Superior temporal gyrus (tissue), 1 donor: ENCODE results near the gene LPXN.
A peak's percentile ranks its signal among the peaks of the same experiment; 100 is the strongest.
"Not testable (repeated sequence)": the region's sequence is repeated elsewhere in the genome, so short reads cannot be mapped to it uniquely, and the experiment has no call there.

ENCODE experiments used
- DNase-seq: peaks from one replicate; pipeline ENCODE4 v3.0.0-alpha.2; 2016; ENCODE audit errors: extremely low spot score

LPXN gene

DNA sequence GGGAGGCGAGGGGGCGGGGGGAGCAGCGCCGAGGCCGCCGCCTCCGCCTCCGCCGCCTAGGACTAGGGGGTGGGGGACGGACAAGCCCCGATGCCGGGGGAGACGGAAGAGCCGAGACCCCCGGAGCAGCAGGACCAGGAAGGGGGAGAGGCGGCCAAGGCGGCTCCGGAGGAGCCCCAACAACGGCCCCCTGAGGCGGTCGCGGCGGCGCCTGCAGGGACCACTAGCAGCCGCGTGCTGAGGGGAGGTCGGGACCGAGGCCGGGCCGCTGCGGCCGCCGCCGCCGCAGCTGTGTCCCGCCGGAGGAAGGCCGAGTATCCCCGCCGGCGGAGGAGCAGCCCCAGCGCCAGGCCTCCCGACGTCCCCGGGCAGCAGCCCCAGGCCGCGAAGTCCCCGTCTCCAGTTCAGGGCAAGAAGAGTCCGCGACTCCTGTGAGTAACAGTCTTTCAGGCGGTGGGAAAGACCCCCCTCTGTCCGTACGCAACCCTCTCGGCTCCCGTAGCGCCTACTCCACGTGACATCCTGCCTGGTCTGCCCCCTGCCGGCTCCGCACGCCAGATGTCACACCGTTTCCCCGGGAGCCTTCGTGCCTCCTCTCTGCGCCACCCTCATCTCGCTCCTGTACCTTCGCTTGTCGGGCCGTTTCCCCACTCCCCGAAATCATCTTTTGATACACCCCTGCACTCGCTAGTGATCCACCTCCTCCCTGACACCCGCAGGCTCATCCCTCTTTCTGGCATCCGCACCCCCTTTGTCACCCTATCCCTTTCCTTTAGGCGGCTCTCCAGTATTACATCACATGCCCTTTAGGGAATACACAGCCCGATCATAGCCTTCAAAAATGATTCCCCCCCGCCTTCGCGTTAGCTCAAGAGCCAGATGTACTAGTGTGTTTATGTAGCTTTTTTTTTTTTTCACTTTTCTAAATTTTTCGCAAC, 3.8 kb upstream of the LPXN start:
- DNase-seq, result peak; percentile 96

DNA sequence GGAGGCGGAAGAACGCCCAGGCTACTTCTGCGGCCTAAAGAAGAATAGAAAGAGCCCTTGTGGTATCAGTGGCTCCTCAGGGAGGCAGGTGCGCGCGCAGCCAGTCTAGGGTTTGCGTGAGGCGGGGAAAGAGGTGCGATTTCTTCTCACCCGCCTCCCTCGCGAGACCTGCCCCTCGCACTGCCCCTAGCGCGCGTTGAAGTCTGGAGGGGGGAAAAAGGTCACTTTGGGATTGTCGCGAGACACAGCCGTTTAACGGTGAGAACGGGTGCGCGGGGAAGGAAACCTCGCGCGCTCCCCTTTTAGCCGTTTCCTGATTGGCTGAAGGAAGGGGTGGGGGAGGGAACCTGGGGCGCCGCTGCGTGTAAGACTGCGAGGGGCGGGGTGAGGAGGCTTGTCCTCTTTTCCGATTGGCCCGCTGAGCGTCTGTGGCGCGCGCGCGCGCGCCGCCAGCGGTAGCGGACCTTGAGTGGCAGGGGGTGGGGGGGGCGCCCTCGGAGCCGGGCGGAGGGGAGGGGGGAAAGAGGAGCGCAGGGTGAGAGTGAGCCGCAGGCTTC, 3.1 kb upstream of the LPXN start, which contains the start of gene ZFP91:
Gene ZFP91 (plus strand): TSS at position 429 of the 557 bp plus-strand sequence. CDS start 219 bp downstream, outside the sequence.
- peak; percentile 93 for DNase-seq

DNA sequence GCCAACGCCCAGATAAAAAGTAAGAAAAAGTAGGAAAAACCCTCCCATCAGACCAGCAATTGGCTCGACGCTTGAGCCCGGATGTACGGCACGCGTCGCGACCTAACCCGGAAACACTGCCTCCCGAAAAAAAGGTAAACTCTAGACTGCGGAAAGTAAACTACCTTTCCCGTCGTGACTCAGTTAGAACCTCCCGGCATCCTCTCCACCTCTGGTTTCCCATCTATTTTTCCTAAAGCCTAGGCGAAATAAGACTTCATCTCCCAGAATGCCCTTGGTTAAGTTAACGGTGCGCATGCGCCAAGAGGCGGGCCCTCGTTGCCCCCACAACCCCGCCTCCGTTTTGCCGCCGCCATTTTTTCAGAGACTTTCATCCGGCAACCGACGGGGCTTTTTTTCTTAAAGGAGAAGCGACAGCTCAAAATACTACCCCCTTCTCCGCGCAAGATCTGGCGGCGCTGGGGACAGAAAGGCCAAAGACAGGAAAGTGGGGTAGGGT, 2.5 kb upstream of the LPXN start:
- DNase-seq, result peak; percentile 99

DNA sequence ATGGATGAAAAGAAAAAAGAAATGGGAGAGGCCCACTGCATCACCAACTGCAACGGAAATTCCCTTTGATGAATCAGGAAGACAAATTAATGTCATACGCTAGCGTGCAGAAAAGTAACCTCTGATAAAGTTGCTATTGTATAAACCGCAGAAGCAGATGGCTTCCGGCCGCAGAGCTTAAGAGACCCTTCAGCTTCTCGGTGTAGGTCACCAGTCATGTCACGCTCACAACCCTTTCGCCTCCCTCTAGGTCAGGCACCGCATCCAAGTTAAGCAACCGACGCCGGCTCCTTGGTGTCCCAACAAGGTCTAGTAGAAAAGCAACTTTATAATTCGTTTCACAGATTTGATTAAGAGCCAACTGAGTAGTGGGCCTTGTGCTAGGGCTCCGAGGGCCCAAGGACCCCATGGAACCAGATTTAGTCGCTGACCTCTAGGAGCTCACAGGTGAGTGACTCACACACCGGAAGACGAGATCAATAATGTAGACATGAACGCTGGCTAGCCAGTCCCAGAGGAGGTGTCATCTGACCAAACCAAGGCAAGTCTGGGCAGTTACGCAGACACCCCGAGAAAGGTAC, 2.0 kb upstream of the LPXN start:
- DNase-seq, result no peak

DNA sequence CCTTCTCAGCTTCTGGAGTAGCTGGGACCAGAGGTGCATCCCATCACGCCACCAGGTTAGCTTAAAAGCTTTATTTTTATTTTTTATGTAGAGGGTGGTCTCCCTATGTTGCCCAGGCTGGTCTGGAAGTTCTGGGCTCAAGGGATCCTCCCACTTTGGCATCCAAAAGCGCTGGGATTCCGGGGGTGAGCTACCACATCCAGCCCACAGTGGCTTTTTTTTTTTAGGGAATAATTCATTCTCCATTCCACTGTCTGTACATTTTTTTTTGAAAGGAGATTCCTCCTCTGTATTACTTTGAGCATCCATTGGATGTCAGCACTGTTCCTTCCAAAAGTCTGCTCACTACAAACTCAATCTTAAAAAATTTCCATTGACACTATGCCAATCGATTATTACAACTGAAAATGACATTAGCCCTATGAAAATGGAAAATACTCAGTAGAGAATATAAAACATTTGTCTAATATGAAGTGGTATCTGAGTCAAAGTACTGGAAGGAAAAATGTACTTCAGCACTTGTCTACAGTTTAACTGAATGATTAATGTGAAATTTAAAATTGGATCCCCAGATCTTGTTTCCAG, 1.3 kb upstream of the LPXN start:
- peak; percentile 81 for DNase-seq

DNA sequence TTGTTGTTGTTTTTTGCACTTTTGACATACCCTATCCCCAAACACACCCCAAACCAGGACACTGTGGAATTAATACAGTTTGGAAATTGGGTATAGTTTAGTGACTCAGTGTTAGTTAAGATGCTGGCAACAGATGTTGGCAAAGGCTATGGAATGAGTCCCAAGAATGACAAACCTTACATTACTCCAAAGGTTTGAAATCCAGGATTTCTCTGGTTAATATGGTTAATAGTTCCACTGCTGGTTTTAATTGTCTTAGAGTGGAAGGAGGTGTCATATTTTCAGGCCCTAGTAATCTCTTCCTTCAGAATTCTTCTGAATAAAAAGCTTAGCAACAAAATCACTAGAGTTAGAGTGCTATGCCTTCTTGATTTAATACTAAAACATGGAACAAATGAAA, 775 bp downstream of the LPXN start:
- peak; percentile 34 for DNase-seq

DNA sequence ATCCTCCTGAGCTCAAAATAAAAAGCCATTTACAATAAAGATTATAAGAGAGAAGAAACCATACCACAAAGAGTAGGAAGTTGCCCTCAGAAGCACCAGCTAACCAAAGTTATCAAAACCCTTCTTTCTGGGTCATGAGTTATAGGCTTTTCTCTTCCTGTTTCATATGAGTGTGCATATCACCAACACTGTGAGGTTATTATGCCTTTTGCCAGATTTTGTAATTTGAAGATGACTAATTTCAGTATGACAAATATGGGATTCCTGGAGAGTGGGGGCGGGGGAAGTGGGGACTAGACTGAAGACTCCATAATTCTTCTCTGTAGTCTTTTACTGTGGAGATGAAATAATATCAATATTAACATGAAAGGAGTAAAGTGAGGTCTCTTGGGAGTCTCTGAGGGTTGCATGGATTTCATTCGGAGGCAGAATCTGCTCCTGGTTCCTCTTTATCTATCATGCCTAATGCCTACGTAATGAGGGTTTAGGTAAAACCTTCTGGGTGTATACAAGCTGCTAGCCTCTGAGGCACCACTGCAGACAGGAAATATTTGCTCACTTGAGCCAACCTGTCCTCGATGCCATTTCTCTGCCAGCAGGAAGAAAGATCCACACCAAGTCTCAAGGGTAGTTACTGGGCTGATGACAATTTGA, 2.1 kb downstream of the LPXN start:
- no peak for DNase-seq

DNA sequence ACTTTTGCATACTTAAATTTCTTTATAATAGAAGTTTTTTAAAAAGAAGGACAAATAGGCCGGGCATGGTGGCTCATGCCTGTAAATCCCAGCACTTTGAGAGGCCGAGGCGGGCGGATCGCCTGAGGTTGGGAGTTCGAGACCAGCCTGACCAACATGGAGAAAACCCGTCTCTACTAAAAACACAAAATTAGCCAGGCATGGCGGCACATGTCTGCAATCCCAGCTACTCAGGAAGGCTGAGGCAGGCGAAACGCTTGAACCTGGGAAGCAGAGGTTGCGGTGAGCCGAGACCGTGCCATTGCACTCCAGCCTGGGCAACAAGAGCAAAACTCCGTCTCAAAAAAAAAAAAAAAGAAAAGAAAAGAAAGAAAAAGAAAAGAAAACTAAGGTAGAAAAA, 2.8 kb downstream of the LPXN start:
- DNase-seq, result not testable (repeated sequence)

DNA sequence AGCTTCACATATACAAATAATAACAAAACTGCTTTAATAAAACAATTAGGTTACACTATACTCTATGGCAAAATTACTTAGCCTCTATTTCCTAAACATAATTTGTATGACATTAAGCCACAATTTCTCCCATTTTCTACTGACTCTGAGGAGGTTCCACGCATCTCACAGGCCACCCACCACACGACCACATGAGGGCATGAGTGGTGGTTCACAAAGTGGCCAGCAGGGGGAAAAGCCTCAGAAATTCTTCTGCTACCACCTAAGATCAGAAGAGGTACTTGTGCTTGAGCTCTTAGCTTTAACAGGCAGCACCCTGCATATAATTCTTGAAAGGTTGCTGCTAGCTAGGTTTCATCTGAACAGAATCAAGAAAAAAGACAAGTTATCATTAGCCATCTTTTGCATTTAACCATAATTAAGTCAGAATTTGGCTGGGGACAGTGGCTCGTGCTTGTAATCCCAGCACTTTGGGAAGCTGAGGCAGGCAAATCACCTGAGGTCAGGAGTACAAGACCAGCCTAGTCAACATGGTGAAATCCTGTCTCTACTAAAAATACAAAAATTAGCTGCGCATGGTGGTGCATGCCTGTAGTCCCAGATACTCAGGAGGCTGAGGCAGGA, 7.7 kb downstream of the LPXN start:
- peak; percentile 82 for DNase-seq

DNA sequence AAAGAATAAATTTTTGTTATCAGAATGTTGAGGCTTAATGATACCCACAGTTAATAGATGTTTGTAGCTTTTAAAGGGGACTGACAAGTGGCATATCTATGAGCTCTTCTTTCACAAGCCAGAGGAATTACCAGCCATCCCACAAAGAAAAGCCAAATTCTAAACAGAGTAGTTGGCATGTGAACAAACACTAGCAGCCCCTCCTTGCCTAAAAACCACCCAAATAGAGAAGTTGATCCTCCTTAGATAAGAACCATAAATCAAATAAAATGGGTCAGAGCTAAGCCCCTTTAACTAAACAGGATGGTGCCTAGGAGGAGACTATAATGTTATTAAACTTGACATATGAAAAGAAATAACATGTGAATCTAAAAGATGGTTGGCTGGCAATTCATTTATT, 11.4 kb downstream of the LPXN start:
- no peak for DNase-seq

DNA sequence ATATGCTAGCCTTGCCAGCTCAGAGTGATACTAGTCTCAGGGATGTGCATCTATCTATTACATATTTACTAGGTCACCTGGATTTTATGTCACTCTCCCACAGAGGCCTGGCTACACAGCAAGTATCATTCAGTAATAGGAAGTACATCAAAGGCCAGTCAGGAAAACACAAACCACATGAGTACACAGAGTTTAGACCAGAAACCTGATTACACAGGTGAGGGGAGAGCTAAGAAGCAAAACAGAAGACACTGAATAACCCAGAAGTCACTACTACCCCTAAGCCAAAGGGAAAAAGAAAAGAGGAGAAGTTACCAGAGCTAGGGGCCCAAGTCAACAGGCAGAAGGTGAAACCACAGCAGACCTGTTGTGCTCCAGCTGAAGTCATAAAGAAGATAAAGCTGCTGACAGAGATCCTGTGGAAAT, 13.3 kb downstream of the LPXN start:
- DNase-seq, result no peak

DNA sequence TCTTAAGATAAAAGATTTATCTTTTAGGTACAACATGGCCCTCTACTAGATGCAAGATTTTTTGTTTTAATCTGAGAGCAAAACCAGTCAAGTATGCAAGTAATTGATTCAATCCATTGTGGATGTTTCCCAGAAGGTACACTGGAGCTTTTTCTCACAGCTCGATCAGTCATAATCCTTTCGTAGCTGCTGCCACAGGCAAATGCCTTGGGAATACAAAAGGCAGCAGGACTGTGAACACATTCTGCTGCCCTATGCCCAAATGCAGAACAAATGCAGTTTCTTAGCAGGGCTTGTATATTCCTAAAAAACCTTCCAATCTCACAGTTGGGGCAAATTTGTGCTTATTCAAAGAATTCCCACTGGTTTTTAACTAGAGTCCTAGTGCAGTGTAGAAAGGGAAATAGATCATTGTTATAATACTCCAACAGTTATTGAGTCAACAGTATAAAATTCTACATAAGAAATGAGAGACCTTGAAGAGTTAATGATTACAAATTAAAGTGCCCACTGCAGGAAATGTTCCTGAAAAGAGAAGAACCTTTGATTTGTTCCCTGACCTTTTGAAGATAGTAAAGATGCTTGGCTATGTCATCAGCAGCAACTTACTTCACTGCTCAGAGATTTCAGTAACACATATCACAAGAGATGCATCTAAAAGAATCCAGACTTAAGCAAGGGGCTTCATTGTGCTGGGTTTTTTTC, 14.1 kb downstream of the LPXN start:
- peak; percentile 51 for DNase-seq

DNA sequence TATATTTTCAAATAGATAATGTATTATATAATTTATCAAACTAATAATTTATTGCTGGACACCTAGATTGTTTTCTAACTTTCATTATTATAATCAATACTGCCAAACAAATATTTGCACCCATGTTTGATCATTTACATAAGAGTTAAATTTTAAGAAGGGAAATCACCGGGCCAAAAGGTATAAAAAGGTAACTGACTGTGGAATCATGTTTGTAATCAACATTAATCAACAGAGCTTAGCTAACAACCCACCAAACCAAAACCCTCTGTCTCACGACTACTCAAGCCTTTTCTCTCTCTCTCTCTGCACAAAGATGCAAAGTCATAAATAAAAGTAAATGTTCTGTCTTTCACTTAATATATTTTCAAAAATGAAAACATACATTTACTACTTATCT, 14.8 kb downstream of the LPXN start:
- no peak for DNase-seq

DNA sequence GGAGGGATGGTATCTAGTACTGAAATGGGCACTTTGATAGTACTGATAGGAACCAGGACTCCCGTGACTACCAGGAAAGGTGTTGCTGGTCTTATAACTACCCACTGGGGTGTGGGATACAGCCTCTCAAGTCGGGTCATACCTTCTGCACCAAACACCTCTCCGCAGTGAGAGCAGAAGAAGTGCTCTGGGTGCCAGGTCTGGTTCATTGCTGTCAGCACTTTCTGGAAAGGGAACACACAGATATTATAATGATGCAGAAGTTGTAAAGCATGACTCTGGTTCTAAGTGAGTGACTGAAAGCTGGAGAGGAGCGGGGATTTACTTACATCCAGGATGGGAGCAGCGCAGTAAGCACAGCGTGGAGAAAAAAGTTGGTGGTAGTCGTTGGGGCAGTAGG, 26.0 kb downstream of the LPXN start:
- no peak for DNase-seq

DNA sequence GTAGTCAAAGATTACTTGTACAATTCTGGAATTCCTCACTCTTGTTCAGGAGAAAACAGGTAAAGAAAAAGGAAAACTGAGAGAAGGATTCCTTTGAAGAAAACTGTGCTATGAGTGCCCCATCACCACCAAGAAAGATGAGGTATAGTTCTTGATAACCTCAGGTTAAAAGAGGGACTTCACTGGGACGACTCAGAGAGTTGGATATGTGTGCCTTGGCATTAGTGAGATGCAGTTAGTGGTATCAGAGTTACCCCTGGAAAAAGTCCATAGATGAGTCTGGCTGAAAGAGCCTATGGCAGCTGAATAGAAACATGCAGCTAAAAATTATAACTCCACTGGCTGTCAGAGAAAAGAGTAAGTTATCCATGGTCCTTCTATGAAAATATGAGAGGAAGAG, 28.8 kb downstream of the LPXN start:
- DNase-seq, result no peak

DNA sequence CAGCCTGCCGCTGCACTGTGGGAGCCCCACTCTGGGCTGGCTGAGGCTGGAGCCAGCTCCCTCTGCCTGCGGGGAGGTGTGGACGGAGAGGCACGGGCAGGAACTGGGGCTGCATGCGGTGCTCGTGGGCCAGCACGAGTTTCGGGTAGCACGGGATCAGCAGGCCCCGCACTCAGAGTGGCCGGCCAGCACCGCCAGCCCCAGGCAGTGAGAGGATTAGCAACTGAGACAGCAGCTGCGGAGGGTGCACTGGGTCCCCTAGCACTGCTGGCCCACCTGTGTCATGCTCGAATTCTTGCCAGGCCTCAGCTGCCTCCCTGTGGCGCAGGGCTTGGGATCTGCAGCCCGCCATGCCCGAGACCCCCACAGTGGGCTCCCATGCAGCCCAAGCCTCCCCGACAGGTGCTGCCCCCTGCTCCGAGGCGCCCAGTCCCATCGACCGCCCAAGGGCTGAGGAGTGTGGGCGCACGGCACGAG, 43.8 kb downstream of the LPXN start:
- DNase-seq, result no peak

DNA sequence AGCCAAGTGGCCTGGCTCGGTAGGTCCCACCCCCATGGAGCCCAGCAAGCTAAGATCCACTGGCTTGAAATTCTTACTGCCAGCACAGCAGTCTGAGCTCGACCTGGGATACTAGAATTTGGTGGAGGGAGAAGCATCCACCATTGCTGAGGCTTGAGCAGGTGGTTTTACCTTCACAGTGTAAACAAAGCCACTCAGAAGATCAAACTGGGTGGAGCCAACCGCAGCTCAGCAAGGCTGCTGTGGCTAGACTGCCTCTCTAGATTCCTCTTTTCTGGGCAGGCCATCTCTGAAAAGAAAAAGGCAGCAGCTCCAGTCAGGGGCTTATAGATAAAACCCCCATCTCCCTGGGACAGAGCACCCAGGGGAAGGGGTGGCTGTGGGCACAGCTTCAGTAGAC, 45.4 kb downstream of the LPXN start:
- DNase-seq, result no peak

DNA sequence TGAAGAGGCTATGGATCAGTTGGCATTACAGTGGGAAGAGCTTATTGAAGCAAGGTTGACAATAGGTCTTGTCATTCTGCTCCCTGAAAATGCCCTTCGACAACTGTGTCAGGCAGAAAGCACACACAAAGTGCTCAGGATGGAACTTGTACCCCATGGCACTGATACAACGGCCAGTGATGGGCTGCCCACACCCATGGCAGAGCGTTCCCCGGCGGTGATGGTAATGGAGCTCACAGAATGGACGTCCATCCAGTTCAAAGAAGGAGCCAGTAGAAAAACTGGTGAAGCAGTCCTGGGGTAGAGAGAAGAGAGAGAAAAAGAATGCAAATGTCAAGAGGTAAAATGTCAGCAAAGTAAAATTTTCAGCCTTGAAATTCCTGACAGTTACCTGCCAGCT, 48.2 kb downstream of the LPXN start:
- DNase-seq, result no peak

DNA sequence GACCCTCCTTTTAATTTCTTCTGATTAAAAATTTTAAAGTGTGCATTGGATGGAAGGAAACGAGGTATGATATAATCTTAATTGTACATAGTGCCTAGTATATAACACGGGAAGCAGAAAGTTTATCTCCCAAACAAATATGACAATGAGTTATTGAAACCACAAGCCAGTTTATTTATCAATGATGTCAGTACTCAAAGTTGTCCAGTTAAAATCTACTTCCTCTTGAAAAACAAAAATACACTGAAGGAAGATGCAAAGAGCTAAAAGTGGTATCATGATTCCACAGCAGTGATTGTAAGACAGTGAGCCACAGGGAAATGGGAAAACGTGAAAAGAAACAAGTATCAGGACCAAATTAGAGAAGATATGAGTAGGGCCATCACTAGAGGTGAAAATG, 48.9 kb downstream of the LPXN start:
- DNase-seq, result no peak

DNA sequence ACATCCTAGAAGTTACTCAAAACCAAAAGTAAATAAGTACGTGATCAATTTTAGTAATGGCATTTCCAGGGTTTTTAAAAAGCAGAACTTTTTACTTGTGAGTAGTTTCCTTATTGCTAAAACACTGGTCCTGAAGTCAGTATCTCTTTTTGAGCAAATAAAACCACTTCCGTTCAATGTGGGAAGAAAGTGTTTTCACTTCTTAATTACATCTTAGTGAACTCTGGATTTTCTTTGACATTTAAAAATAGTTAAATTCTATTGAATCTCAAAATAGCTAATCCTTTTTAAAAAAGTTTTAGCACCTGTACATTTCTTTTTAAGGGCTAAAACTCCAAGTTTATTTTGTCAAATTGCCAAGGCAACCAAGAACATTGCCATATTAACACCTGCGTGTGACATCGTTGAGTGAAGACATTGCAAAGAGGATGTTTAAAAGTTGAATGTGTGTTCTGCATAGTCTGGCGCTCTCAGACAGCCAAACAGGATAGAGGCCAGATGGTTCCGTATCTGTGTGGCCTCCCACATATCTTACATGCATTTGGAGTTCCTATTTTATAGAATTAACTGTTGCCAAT, 50.5 kb downstream of the LPXN start:
- peak; percentile 42 for DNase-seq
